Measurements from ENCODE around the gene FHIT. TPM values are rescaled to one million over a fixed set of nuclear protein-coding genes. Genes with fewer than 3 reads are reported as not detected.

Gene FHIT
- total and polyA plus RNA-seq, 2 donors from 2014 or later = 20.2 to 61.2 TPM

GRCh38 chr3:59820352-59820934 is 1430.8 kb downstream of the FHIT start:
- Histone ChIP-seq H3K27ac (ENCODE audit: low read depth in 2 of 2, low read length in 2 of 2) (no peak overlapping the region), H3K9ac (ENCODE audit: low read length in 3 of 3) (no peak overlapping the region), H3K4me1 (ENCODE audit: control insufficient read depth in 2 of 3, insufficient read depth in 2 of 3, low read depth in 1 of 3, low read length in 3 of 3) (no peaks in the 10 kb centered on the region), H3K9me3 (ENCODE audit: control insufficient read depth in 2 of 3, insufficient read depth in 1 of 3, low read length in 3 of 3) (no peaks in the 10 kb centered on the region), H3K36me3 (ENCODE audit: control insufficient read depth in 2 of 3, insufficient read depth in 3 of 3, low read length in 3 of 3) (no peaks in the 10 kb centered on the region), H3K27me3 (ENCODE audit: control insufficient read depth, insufficient read depth, low read length) (no peaks in the 10 kb centered on the region), H3K4me3 (ENCODE audit: low read length in 3 of 3) (no peak overlapping the region)
- FAIRE-seq = no peak
- TF ChIP-seq, protein P1, sequence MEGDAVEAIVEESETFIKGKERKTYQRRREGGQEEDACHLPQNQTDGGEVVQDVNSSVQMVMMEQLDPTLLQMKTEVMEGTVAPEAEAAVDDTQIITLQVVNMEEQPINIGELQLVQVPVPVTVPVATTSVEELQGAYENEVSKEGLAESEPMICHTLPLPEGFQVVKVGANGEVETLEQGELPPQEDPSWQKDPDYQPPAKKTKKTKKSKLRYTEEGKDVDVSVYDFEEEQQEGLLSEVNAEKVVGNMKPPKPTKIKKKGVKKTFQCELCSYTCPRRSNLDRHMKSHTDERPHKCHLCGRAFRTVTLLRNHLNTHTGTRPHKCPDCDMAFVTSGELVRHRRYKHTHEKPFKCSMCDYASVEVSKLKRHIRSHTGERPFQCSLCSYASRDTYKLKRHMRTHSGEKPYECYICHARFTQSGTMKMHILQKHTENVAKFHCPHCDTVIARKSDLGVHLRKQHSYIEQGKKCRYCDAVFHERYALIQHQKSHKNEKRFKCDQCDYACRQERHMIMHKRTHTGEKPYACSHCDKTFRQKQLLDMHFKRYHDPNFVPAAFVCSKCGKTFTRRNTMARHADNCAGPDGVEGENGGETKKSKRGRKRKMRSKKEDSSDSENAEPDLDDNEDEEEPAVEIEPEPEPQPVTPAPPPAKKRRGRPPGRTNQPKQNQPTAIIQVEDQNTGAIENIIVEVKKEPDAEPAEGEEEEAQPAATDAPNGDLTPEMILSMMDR (IDR thresholded peaks at IDR 0.05; ENCODE audit: borderline replicate concordance, extremely low read depth, insufficient read depth) = no peak
- intact Hi-C loops (cut with DNase I) = no loop called here
- no peak for DNase-seq

- no peak overlapping the region for H3K27ac ChIP-seq (ENCODE audit: low read depth in 2 of 2, low read length in 2 of 2)
- FAIRE-seq (no peak), DNase-seq (no peak)
- no peaks in the 10 kb centered on the region for H3K36me3 ChIP-seq (ENCODE audit: control insufficient read depth in 2 of 3, insufficient read depth in 3 of 3, low read length in 3 of 3)
- no peaks in the 10 kb centered on the region for H3K9me3 ChIP-seq (ENCODE audit: control insufficient read depth in 2 of 3, insufficient read depth in 1 of 3, low read length in 3 of 3)
- H3K27me3 ChIP-seq (ENCODE audit: control insufficient read depth, insufficient read depth, low read length) = no peaks in the 10 kb centered on the region
- intact Hi-C loops (cut with DNase I) = no loop called here
- no peak overlapping the region for H3K4me3 ChIP-seq (ENCODE audit: low read length in 3 of 3)
- H3K4me1 ChIP-seq (ENCODE audit: control insufficient read depth in 2 of 3, insufficient read depth in 2 of 3, low read depth in 1 of 3, low read length in 3 of 3) = no peaks in the 10 kb centered on the region
- H3K9ac ChIP-seq (ENCODE audit: low read length in 3 of 3) = no peak overlapping the region
- TF ChIP-seq, protein P1 (IDR thresholded peaks at IDR 0.05; ENCODE audit: borderline replicate concordance, extremely low read depth, insufficient read depth) = no peak
Observed at GRCh38 chr3:59818919-59819300, 1432.3 kb downstream of the FHIT start.

- no peaks in the 10 kb centered on the region for H3K27me3 ChIP-seq (ENCODE audit: control insufficient read depth, insufficient read depth, low read length)
- intact Hi-C loops (cut with DNase I) = no loop called here
- FAIRE-seq = no peak
- TF ChIP-seq, protein P1 (IDR thresholded peaks at IDR 0.05; ENCODE audit: borderline replicate concordance, extremely low read depth, insufficient read depth) = no peak
- peak in 2 of 5 donors; percentile 37 to 82 for DNase-seq
- no peak overlapping the region for H3K4me3 ChIP-seq (ENCODE audit: low read length in 3 of 3)
- H3K9ac ChIP-seq (ENCODE audit: low read length in 3 of 3) = no peak overlapping the region
- H3K36me3 ChIP-seq (ENCODE audit: control insufficient read depth in 2 of 3, insufficient read depth in 3 of 3, low read length in 3 of 3) = no peaks in the 10 kb centered on the region
- H3K27ac ChIP-seq (ENCODE audit: low read depth in 2 of 2, low read length in 2 of 2) = no peak overlapping the region
- H3K9me3 ChIP-seq (ENCODE audit: control insufficient read depth in 2 of 3, insufficient read depth in 1 of 3, low read length in 3 of 3) = no peaks in the 10 kb centered on the region
- H3K4me1 ChIP-seq (ENCODE audit: control insufficient read depth in 2 of 3, insufficient read depth in 2 of 3, low read depth in 1 of 3, low read length in 3 of 3) = no peaks in the 10 kb centered on the region
Observed at GRCh38 chr3:59818033-59818918, 1433.0 kb downstream of the FHIT start.

Data from kidney (tissue), 14 donors.